CD4-positive, alpha-beta T cell treated with Interleukin-21 for 1 hour (primary cell): ENCODE results near the gene DXO.
"Not testable (repeated sequence)": the region's sequence is repeated elsewhere in the genome, so short reads cannot be mapped to it uniquely, and the experiment has no call there.

ENCODE experiments used
- DNase-seq: peaks from one replicate; pipeline ENCODE4 v3.0.0-alpha.2; 2020

Gene DXO

GRCh38 chr6:31979238-31979898 is 7.4 kb upstream of the DXO start:
- no peak for DNase-seq

- no peak for DNase-seq
Observed at GRCh38 chr6:31978831-31979230, 6.9 kb upstream of the DXO start.

GRCh38 chr6:31977816-31978431 is 6.0 kb upstream of the DXO start:
- DNase-seq = no peak

GRCh38 chr6:31976065-31976464 is 4.1 kb upstream of the DXO start:
- DNase-seq = not testable (repeated sequence)

GRCh38 chr6:31972709-31973350 is 892 bp upstream of the DXO start:
- no peak for DNase-seq

- no peak for DNase-seq
Observed at GRCh38 chr6:31971279-31971992, 502 bp downstream of the DXO start.

GRCh38 chr6:31970604-31971271 is 1.2 kb downstream of the DXO start:
- no peak for DNase-seq

- no peak for DNase-seq
Observed at GRCh38 chr6:31969712-31970603, 2.0 kb downstream of the DXO start.

GRCh38 chr6:31968791-31969711 is 2.9 kb downstream of the DXO start:
- no peak for DNase-seq

GRCh38 chr6:31968326-31968725 is 3.6 kb downstream of the DXO start:
- no peak for DNase-seq

GRCh38 chr6:31967926-31968320 is 4.0 kb downstream of the DXO start:
- no peak for DNase-seq

GRCh38 chr6:31966997-31967925 is 4.7 kb downstream of the DXO start:
- DNase-seq = no peak

GRCh38 chr6:31966506-31966905 is 5.4 kb downstream of the DXO start:
- no peak for DNase-seq

- no peak for DNase-seq
Observed at GRCh38 chr6:31965700-31966099, 6.2 kb downstream of the DXO start.

- no peak for DNase-seq
Observed at GRCh38 chr6:31963921-31964320, 8.0 kb downstream of the DXO start.

- DNase-seq = no peak
Observed at GRCh38 chr6:31961616-31962015, 10.3 kb downstream of the DXO start.

GRCh38 chr6:31958741-31959739 is 12.9 kb downstream of the DXO start, which contains the start of the genes NELFE and SKIC2:
TSS of gene NELFE (minus strand) at chr6:31958971. CDS start at chr6:31958446, 525 bp downstream.
TSS of gene SKIC2 (plus strand) at chr6:31959175. CDS start at chr6:31959193, 18 bp downstream.
- peak; percentile 99 for DNase-seq

GRCh38 chr6:31958412-31958740 is 13.6 kb downstream of the DXO start:
- DNase-seq = no peak
